ENCODE measurements around the gene VWF.
A peak's percentile ranks its signal among the peaks of the same experiment; 100 is the strongest.

VWF gene

GRCh38 chr12:5966486-5967095 lies 157.9 kb downstream of the VWF start:
- Histone ChIP-seq H4K91ac (ENCODE audit: low read length) (no peak overlapping the region), H2AFZ (ENCODE audit: low read depth, low read length) (no peak overlapping the region), H3K4ac (ENCODE audit: low read depth in 1 of 2, low read length in 2 of 2) (no peak overlapping the region), H3K9me3 (ENCODE audit: control insufficient read depth, low read length) (no peaks in the 10 kb centered on the region), H3K4me3 (ENCODE audit: insufficient read depth in 1 of 2, low read depth in 1 of 2, low read length in 2 of 2) (no peak overlapping the region), H3K14ac (ENCODE audit: low read length in 2 of 2) (no peak overlapping the region), H3K4me2 (ENCODE audit: low read length, poor library complexity, severe bottlenecking) (no peak overlapping the region), H3K9ac (ENCODE audit: low read length) (no peak overlapping the region), H2BK15ac (ENCODE audit: low read depth, poor library complexity, severe bottlenecking) (no peak overlapping the region), H2BK120ac (ENCODE audit: low read depth, low read length) (no peak overlapping the region), H3K27me3 (ENCODE audit: control insufficient read depth in 1 of 2, insufficient read depth in 1 of 2, low read length in 2 of 2) (peaks cover 12 to 32% of the 10 kb centered on the region in 2 experiments), H2AK5ac (ENCODE audit: low read length, severe bottlenecking) (no peak overlapping the region), H2BK12ac (ENCODE audit: low read length in 2 of 2) (no peak overlapping the region), H2BK5ac (ENCODE audit: low read depth, low read length, poor library complexity, severe bottlenecking) (no peak overlapping the region), H3K4me1 (ENCODE audit: control insufficient read depth, insufficient read depth, low read depth, low read length) (peaks cover 20% of the 10 kb centered on the region), H4K8ac (ENCODE audit: low read length) (no peak overlapping the region), H3K23ac (ENCODE audit: low read length in 2 of 2) (no peak overlapping the region), H3K27ac (ENCODE audit: low read length, poor library complexity, severe bottlenecking) (no peak overlapping the region), H3K79me1 (replicated peaks; ENCODE audit: low read length, poor library complexity, severe bottlenecking) (no peaks in the 10 kb centered on the region), H3K36me3 (ENCODE audit: control insufficient read depth in 1 of 2, insufficient read depth in 2 of 2, low read depth in 1 of 2, low read length in 2 of 2) (no peaks in the 10 kb centered on the region), H3K18ac (ENCODE audit: low read depth in 1 of 2, low read length in 2 of 2) (no peak overlapping the region)
- 81% methylated on average over 11 of the region's 11 CpGs for WGBS
- DNase-seq: no peak

DNA sequence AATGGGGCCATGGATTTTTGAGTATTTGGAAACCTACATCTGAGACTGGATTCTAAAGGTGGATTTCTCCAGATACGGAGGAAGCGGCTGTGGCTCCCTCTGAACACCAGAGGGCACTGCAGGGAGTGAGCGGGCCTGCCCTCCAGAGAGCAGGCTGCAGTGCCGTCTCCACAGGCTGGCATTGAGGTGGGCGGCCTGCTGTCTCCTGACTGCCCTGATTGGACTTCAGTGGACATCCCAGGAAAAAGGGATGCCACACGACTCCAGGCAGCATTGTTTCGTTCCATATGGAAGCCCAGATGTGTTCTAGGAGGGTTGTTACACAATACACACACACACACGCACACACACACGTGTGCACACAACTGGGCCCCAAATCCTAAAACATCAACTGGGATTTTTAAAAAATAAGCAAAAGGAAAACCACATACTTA lies 158.5 kb downstream of the VWF start:
- H2BK15ac ChIP-seq (ENCODE audit: low read depth, poor library complexity, severe bottlenecking): no peak overlapping the region
- H3K9me3 ChIP-seq (ENCODE audit: control insufficient read depth, low read length): no peaks in the 10 kb centered on the region
- H3K18ac ChIP-seq (ENCODE audit: low read depth in 1 of 2, low read length in 2 of 2): no peak overlapping the region
- H2BK12ac ChIP-seq (ENCODE audit: low read length in 2 of 2): no peak overlapping the region
- WGBS: 25% methylated on average over 9 of the region's 9 CpGs
- H3K23ac ChIP-seq (ENCODE audit: low read length in 2 of 2): no peak overlapping the region
- H4K8ac ChIP-seq (ENCODE audit: low read length): no peak overlapping the region
- no peaks in the 10 kb centered on the region for H3K79me1 ChIP-seq (replicated peaks; ENCODE audit: low read length, poor library complexity, severe bottlenecking)
- H2AK5ac ChIP-seq (ENCODE audit: low read length, severe bottlenecking): no peak overlapping the region
- H2BK120ac ChIP-seq (ENCODE audit: low read depth, low read length): no peak overlapping the region
- H3K36me3 ChIP-seq (ENCODE audit: control insufficient read depth in 1 of 2, insufficient read depth in 2 of 2, low read depth in 1 of 2, low read length in 2 of 2): no peaks in the 10 kb centered on the region
- peaks cover 6 to 27% of the 10 kb centered on the region in 2 experiments for H3K27me3 ChIP-seq (ENCODE audit: control insufficient read depth in 1 of 2, insufficient read depth in 1 of 2, low read length in 2 of 2)
- no peak overlapping the region for H3K14ac ChIP-seq (ENCODE audit: low read length in 2 of 2)
- H2AFZ ChIP-seq (ENCODE audit: low read depth, low read length): no peak overlapping the region
- H3K4ac ChIP-seq (ENCODE audit: low read depth in 1 of 2, low read length in 2 of 2): no peak overlapping the region
- no peak overlapping the region for H2BK5ac ChIP-seq (ENCODE audit: low read depth, low read length, poor library complexity, severe bottlenecking)
- no peak overlapping the region for H4K91ac ChIP-seq (ENCODE audit: low read length)
- H3K4me2 ChIP-seq (ENCODE audit: low read length, poor library complexity, severe bottlenecking): no peak overlapping the region
- no peak overlapping the region for H3K9ac ChIP-seq (ENCODE audit: low read length)
- peak; percentile 56 for DNase-seq
- H3K4me3 ChIP-seq (ENCODE audit: insufficient read depth in 1 of 2, low read depth in 1 of 2, low read length in 2 of 2): no peak overlapping the region
- peaks cover 20% of the 10 kb centered on the region for H3K4me1 ChIP-seq (ENCODE audit: control insufficient read depth, insufficient read depth, low read depth, low read length)
- H3K27ac ChIP-seq (ENCODE audit: low read length, poor library complexity, severe bottlenecking): no peak overlapping the region

- Histone ChIP-seq H3K14ac (ENCODE audit: low read length in 2 of 2) (peak overlapping the region in 1 of 2 experiments; percentile 28), H3K4me2 (ENCODE audit: low read length, poor library complexity, severe bottlenecking) (peak overlapping the region; percentile 13), H2AFZ (ENCODE audit: low read depth, low read length) (no peak overlapping the region), H3K4ac (ENCODE audit: low read depth in 1 of 2, low read length in 2 of 2) (no peak overlapping the region), H3K36me3 (ENCODE audit: control insufficient read depth in 1 of 2, insufficient read depth in 2 of 2, low read depth in 1 of 2, low read length in 2 of 2) (no peaks in the 10 kb centered on the region), H2BK15ac (ENCODE audit: low read depth, poor library complexity, severe bottlenecking) (no peak overlapping the region), H3K9ac (ENCODE audit: low read length) (no peak overlapping the region), H3K4me3 (ENCODE audit: insufficient read depth in 1 of 2, low read depth in 1 of 2, low read length in 2 of 2) (no peak overlapping the region), H3K18ac (ENCODE audit: low read depth in 1 of 2, low read length in 2 of 2) (peak overlapping the region in 1 of 2 experiments; percentile 15), H2BK120ac (ENCODE audit: low read depth, low read length) (no peak overlapping the region), H3K79me1 (replicated peaks; ENCODE audit: low read length, poor library complexity, severe bottlenecking) (no peaks in the 10 kb centered on the region), H4K91ac (ENCODE audit: low read length) (no peak overlapping the region), H3K4me1 (ENCODE audit: control insufficient read depth, insufficient read depth, low read depth, low read length) (peaks cover 20% of the 10 kb centered on the region), H2AK5ac (ENCODE audit: low read length, severe bottlenecking) (no peak overlapping the region), H3K27ac (ENCODE audit: low read length, poor library complexity, severe bottlenecking) (peak overlapping the region; percentile 37), H3K23ac (ENCODE audit: low read length in 2 of 2) (no peak overlapping the region), H3K27me3 (ENCODE audit: control insufficient read depth in 1 of 2, insufficient read depth in 1 of 2, low read length in 2 of 2) (peaks cover 6 to 19% of the 10 kb centered on the region in 2 experiments), H4K8ac (ENCODE audit: low read length) (no peak overlapping the region), H2BK12ac (ENCODE audit: low read length in 2 of 2) (no peak overlapping the region), H3K9me3 (ENCODE audit: control insufficient read depth, low read length) (no peaks in the 10 kb centered on the region), H2BK5ac (ENCODE audit: low read depth, low read length, poor library complexity, severe bottlenecking) (no peak overlapping the region)
- no peak for DNase-seq
- WGBS: 49% methylated on average over 22 of the region's 24 CpGs
Measured at GRCh38 chr12:5964913-5965900, 159.3 kb downstream of the VWF start.

- no peak overlapping the region for H2BK120ac ChIP-seq (ENCODE audit: low read depth, low read length)
- no peak overlapping the region for H2AK5ac ChIP-seq (ENCODE audit: low read length, severe bottlenecking)
- H3K27me3 ChIP-seq (ENCODE audit: control insufficient read depth in 1 of 2, insufficient read depth in 1 of 2, low read length in 2 of 2): peaks cover 0 to 18% of the 10 kb centered on the region in 2 experiments
- H2BK15ac ChIP-seq (ENCODE audit: low read depth, poor library complexity, severe bottlenecking): no peak overlapping the region
- no peak overlapping the region for H4K91ac ChIP-seq (ENCODE audit: low read length)
- H3K36me3 ChIP-seq (ENCODE audit: control insufficient read depth in 1 of 2, insufficient read depth in 2 of 2, low read depth in 1 of 2, low read length in 2 of 2): no peaks in the 10 kb centered on the region
- no peak overlapping the region for H2BK12ac ChIP-seq (ENCODE audit: low read length in 2 of 2)
- no peak overlapping the region for H3K4ac ChIP-seq (ENCODE audit: low read depth in 1 of 2, low read length in 2 of 2)
- no peak overlapping the region for H3K27ac ChIP-seq (ENCODE audit: low read length, poor library complexity, severe bottlenecking)
- no peak overlapping the region for H2AFZ ChIP-seq (ENCODE audit: low read depth, low read length)
- WGBS: 90% methylated on average over 6 of the region's 7 CpGs
- no peaks in the 10 kb centered on the region for H3K79me1 ChIP-seq (replicated peaks; ENCODE audit: low read length, poor library complexity, severe bottlenecking)
- no peak overlapping the region for H3K9ac ChIP-seq (ENCODE audit: low read length)
- no peak overlapping the region for H2BK5ac ChIP-seq (ENCODE audit: low read depth, low read length, poor library complexity, severe bottlenecking)
- H3K18ac ChIP-seq (ENCODE audit: low read depth in 1 of 2, low read length in 2 of 2): no peak overlapping the region
- no peaks in the 10 kb centered on the region for H3K9me3 ChIP-seq (ENCODE audit: control insufficient read depth, low read length)
- H4K8ac ChIP-seq (ENCODE audit: low read length): no peak overlapping the region
- no peak overlapping the region for H3K14ac ChIP-seq (ENCODE audit: low read length in 2 of 2)
- peaks cover 20% of the 10 kb centered on the region for H3K4me1 ChIP-seq (ENCODE audit: control insufficient read depth, insufficient read depth, low read depth, low read length)
- no peak for DNase-seq
- no peak overlapping the region for H3K23ac ChIP-seq (ENCODE audit: low read length in 2 of 2)
- H3K4me2 ChIP-seq (ENCODE audit: low read length, poor library complexity, severe bottlenecking): no peak overlapping the region
- no peak overlapping the region for H3K4me3 ChIP-seq (ENCODE audit: insufficient read depth in 1 of 2, low read depth in 1 of 2, low read length in 2 of 2)
Measured at GRCh38 chr12:5963515-5963914, 161.0 kb downstream of the VWF start.

Data from mesenchymal stem cell (in vitro differentiated cells and primary cell).